Activated B cell treated with CpG ODN at 0.5 μM for 24 hours (primary cell): ENCODE data around the gene PDLIM7. TPM values are rescaled to one million over a fixed set of nuclear protein-coding genes. Genes with fewer than 3 reads are reported as not detected.
A peak's percentile ranks its signal among the peaks of the same experiment; 100 is the strongest.

Experiments
- ATAC-seq: fragments of 200-7000 bp; cut with Tn5 transposase; one replicate; pipeline ENCODE4 v1.10.0; 2021; ENCODE audit warnings: low read depth, mild to moderate bottlenecking, moderate library complexity
- CTCF ChIA-PET: fragments of 350-600 bp; sonication (Branson Sonifier 250); formaldehyde crosslinking; loops from one replicate; lab custom pipeline; 2021; ENCODE audit warnings: antibody characterized with exemption; lab: Charles Lee
- POLR2A ChIA-PET: fragments of 350-600 bp; sonication (Branson Sonifier 250); formaldehyde crosslinking; loops from one replicate; lab custom pipeline; 2021; ENCODE audit warnings: antibody characterized with exemption; lab: Charles Lee
- DNase-seq: peaks from one replicate; pipeline ENCODE4 v3.0.0; 2022
- H3K27ac Mint-ChIP-seq: one replicate; pipeline ENCODE4 v1.8.0; 2020; ENCODE audit warnings: mixed read lengths
- H3K27me3 Mint-ChIP-seq: one replicate; pipeline ENCODE4 v1.8.0; 2021; ENCODE audit warnings: mixed read lengths
- H3K36me3 Mint-ChIP-seq: one replicate; pipeline ENCODE4 v1.8.0; 2021; ENCODE audit warnings: low read depth, mixed read lengths
- H3K4me1 Mint-ChIP-seq: one replicate; pipeline ENCODE4 v1.8.0; 2021; ENCODE audit warnings: mixed read lengths
- H3K4me3 Mint-ChIP-seq: one replicate; pipeline ENCODE4 v1.8.0; 2020; ENCODE audit warnings: mild to moderate bottlenecking, mixed read lengths
- H3K9me3 Mint-ChIP-seq: one replicate; pipeline ENCODE4 v1.8.0; 2020; ENCODE audit warnings: mixed read lengths
- intact Hi-C: fragments of 100-400 bp; cut with micrococcal nuclease; formaldehyde crosslinking; loops from one replicate; pipeline ENCODE4 v1.15.1; 2024
- total RNA-seq: library from RNA; stranded (reverse); gene quantifications from 2 replicates; pipeline ENCODE4 v1.2.3, GENCODE V29; 2022
- TF ChIP-seq, protein P1 (sequence below): fragments of 200-600 bp; IDR thresholded peaks from one replicate; pipeline ENCODE4 v1.8.0; 2022; ENCODE audit warnings: antibody characterized with exemption, mild to moderate bottlenecking

PDLIM7 gene
- total RNA-seq, 1 donor from 2014 or later = 17.7 TPM

DNA sequence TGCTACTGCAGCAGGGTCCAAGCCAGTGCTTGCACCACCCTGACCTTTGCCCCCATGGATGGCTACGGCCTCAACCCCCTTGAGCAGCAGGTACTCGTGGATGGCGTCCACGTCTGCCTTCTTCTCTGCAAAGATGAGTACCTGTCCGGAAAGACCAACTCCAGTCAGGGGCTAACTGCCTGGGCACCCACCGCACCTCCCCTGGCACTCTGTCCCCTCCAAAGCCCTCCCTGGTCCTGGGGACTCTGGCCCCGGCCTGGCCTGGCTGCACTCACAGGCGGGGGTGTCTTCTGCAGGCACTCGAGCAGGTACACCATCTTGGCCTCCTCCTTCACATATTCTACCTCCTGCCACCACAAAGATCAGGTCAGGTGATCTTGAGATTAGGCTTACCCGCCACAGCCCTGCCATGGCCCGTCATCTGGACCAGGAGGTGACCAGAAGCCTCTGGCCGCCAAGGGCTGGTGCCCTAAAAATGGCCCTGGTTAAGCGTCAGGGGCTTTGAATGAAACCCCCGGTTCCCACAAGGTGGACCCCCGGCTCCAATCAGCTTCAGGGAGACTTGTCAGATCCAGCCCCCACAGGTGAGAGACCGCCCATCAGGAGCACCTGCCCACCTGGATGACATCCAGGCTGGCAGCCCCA lies 15.5 kb upstream of the PDLIM7 start:
- POLR2A ChIA-PET = no interaction called here
- peaks cover 67% of the 10 kb centered on the region for H3K4me1 Mint-ChIP-seq
- H3K36me3 Mint-ChIP-seq = peaks cover 68% of the 10 kb centered on the region
- intact Hi-C loops = no loop called here
- no peak overlapping the region for H3K4me3 Mint-ChIP-seq
- ATAC-seq (no peak), DNase-seq (no peak)
- no peak overlapping the region for H3K27ac Mint-ChIP-seq
- TF ChIP-seq, protein P1, sequence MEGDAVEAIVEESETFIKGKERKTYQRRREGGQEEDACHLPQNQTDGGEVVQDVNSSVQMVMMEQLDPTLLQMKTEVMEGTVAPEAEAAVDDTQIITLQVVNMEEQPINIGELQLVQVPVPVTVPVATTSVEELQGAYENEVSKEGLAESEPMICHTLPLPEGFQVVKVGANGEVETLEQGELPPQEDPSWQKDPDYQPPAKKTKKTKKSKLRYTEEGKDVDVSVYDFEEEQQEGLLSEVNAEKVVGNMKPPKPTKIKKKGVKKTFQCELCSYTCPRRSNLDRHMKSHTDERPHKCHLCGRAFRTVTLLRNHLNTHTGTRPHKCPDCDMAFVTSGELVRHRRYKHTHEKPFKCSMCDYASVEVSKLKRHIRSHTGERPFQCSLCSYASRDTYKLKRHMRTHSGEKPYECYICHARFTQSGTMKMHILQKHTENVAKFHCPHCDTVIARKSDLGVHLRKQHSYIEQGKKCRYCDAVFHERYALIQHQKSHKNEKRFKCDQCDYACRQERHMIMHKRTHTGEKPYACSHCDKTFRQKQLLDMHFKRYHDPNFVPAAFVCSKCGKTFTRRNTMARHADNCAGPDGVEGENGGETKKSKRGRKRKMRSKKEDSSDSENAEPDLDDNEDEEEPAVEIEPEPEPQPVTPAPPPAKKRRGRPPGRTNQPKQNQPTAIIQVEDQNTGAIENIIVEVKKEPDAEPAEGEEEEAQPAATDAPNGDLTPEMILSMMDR = no peak
- no peaks in the 10 kb centered on the region for H3K9me3 Mint-ChIP-seq
- H3K27me3 Mint-ChIP-seq = no peaks in the 10 kb centered on the region
- CTCF ChIA-PET = no interaction called here

DNA sequence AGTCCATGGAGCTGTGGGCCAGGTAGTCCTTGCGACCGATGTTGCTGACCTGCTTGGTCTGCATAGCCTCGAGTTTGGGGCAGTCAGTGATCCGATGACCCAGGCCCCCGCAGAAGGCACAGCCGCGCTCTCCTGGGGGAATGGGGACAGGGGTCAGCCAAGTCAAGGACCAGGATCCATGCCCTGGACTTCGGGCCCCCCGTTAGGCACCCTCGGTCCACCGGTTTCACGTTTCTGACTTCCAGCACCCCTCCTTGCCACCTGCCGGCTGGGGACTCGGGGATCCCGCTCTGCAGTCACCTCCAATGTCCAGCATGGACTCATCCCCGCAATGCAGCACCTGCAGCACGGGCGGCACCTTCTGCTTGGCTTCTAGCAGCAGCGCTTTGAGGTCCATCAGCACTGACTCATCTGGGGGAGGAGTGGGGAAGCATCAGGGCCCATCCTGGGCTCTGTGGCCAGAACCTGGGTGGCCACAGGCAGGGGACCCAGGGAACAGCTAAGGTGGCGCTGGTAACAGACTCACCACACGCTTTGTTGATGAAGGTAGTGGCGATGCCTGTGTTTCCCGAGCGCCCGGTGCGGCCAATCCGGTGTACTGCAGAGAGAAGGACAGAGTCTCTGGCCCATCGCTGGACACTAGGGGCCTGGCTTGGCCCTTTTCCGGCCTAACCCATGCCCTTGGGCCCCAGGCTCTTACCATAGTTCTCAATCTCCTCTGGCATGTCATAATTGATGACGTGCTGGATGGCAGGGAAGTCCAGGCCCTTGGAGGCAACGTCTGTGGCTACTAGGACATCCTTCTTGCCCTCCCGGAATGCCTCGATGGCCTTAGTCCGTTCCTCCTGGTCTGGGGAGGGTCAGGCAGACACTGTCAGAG lies 14.6 kb upstream of the PDLIM7 start:
- intact Hi-C loops = no loop called here
- POLR2A ChIA-PET = interaction anchor here (5.9 kb wide), 1 partner anchor 16 kb away, joined by 96 read pairs; the partner anchor contains the start of gene PDLIM7
- H3K27ac Mint-ChIP-seq = peak overlapping the region; percentile 96
- peaks cover 73% of the 10 kb centered on the region for H3K4me1 Mint-ChIP-seq
- ATAC-seq (no peak), DNase-seq (no peak)
- TF ChIP-seq, protein P1 = no peak
- no peaks in the 10 kb centered on the region for H3K27me3 Mint-ChIP-seq
- CTCF ChIA-PET = interaction anchor here (1.0 to 1.2 kb wide), 2 partner anchors 11 to 95 kb away, joined by 3 read pairs; no protein-coding TSS in a partner anchor
- H3K9me3 Mint-ChIP-seq = no peaks in the 10 kb centered on the region
- no peak overlapping the region for H3K4me3 Mint-ChIP-seq
- peaks cover 74% of the 10 kb centered on the region for H3K36me3 Mint-ChIP-seq

- ATAC-seq (no peak), DNase-seq (no peak)
- TF ChIP-seq, protein P1 = no peak
- ChIA-PET CTCF (interaction anchor here (1.0 to 1.6 kb wide), 5 partner anchors 10 to 121 kb away, joined by 3 to 5 read pairs (median 3); partner anchors contain the start of gene PDLIM7), POLR2A (interaction anchor here (1.3 to 5.9 kb wide), 5 partner anchors 15 to 107 kb away, joined by 3 to 96 read pairs (median 4); partner anchors contain the start of genes B4GALT7 and PDLIM7)
- intact Hi-C loops = no loop called here
- Mint-ChIP-seq H3K4me3 (peak overlapping the region; percentile 93), H3K27ac (peak overlapping the region; percentile 96), H3K9me3 (no peaks in the 10 kb centered on the region), H3K27me3 (no peaks in the 10 kb centered on the region), H3K36me3 (peaks cover 71% of the 10 kb centered on the region), H3K4me1 (peaks cover 67% of the 10 kb centered on the region)
These were observed 13.8 kb upstream of the PDLIM7 start for GRCh38 chr5:177511181-177511580.

GRCh38 chr5:177510567-177511053 lies 13.2 kb upstream of the PDLIM7 start:
- ChIA-PET CTCF (interaction anchor here (1.1 to 2.7 kb wide), 5 partner anchors 10 to 120 kb away, joined by 3 to 11 read pairs (median 5); partner anchors contain the start of gene PDLIM7), POLR2A (interaction anchor here (1.0 to 5.9 kb wide), 9 partner anchors 10 to 202 kb away, joined by 3 to 96 read pairs (median 4); partner anchors contain the start of genes B4GALT7, LMAN2 and PDLIM7)
- Mint-ChIP-seq H3K4me3 (peak overlapping the region; percentile 93), H3K36me3 (peaks cover 68% of the 10 kb centered on the region), H3K4me1 (peaks cover 62% of the 10 kb centered on the region), H3K9me3 (no peaks in the 10 kb centered on the region), H3K27ac (peak overlapping the region; percentile 96), H3K27me3 (no peaks in the 10 kb centered on the region)
- DNase-seq (peak; percentile 52), ATAC-seq (peak; percentile 66)
- intact Hi-C loops = loop anchor here (1.0 kb wide), 1 partner anchor 210 kb away; no protein-coding TSS in a partner anchor
- TF ChIP-seq, protein P1 = no peak
